GM19025 (cell line): Measurements from ENCODE around the gene IL36RN.
"Not testable (repeated sequence)": the region's sequence is repeated elsewhere in the genome, so short reads cannot be mapped to it uniquely, and the experiment has no call there.

Experiments used
- ATAC-seq: cut with Tn5 transposase; IDR thresholded peaks from one replicate; pipeline ENCODE4 v1.9.1; 2021; ENCODE audit warnings: mild to moderate bottlenecking, low read depth, moderate library complexity; ENCODE audit not compliant: unreplicated experiment

Gene IL36RN

DNA sequence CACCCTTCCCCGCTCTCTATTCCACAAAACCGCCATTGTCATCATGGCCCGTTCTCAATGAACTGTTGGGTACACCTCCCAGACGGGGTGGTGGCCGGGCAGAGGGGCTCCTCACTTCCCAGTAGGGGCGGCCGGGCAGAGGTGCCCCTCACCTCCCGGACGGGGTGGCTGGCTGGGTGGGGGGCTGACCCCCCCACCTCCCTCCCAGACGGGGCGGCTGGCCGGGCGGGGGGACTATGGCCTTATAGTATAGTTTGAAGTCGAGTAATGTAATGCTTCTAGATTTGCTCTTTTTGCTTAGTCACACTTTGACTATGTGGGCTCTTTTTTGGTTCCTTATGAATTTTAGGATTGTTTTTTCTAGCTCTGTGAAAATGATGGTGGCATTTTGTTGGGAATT is 37.3 kb downstream of the IL36RN start:
- ATAC-seq: not testable (repeated sequence)

DNA sequence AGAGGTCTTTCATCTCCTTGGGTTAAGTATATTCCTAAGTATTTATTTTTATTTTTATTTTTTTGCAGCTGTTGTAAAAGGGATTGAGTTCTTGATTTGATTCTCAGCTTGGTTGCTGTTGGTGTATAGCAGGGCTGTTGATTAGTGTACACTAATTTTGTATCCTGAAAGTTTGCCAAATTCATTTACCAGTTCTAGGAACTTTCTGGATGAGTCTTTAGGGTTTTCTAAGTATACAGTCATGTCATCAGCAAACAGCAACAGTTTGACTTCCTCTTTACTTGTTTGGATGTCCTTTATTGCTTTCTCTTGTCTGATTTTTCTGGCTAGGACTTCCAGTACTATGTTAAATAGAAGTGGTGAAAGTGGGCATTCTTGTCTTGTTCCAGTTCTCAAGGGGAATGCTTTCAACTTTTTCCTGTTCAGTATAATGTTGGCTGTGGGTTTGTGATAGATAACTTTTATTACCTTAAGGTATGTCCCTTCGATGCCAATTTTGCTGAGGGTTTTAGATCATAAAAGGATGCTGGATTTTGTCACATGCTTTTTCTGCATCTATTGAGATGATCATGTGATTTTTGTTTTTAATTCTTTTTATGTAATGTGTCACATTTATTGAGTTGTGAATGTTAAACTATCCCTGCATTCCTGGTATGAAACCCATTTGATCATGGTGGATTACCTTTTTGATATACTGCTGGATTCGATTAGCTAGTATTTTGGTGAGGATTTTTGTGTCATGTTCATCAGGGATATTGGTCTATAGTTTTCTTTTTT is 38.0 kb downstream of the IL36RN start:
- ATAC-seq: not testable (repeated sequence)

DNA sequence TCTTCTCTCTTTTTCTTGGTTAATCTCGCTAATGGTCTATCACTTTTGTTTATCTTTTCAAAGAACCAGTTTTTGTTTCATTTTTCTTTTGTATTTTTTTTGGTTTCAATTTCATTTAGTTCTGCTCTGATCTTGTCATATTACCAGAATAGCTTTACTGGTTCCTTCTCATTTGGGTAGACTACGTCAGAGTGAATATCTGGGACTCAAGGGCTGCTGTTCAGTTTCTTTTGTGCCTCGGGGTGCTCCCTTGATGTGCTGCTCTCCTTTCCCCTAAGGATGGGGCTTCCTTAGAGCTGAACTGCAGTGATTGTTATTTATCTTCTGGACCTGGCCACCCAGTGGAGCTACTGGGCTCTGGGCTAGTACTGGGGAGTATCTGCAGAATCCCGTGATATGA is 39.0 kb downstream of the IL36RN start:
- ATAC-seq: no peak

DNA sequence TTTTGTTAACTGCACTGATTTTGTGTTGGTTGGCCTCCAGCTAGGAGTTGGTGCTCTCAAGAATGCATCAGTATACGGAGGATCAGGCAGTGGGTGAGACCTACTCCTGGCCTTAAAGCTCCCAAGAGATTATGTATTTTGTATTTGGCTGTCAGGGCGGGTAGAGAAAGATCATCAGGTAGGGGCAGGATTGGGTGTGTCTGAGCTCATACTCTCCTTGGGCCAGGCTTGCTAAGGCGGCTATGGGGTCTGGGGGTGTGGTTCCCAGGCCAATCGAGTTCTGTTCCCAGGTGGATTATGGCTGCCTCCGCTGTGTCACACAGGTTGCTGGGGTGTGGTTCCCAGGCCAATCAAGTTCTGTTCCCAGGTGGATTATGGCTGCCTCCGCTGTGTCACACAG is 39.5 kb downstream of the IL36RN start:
- no peak for ATAC-seq

DNA sequence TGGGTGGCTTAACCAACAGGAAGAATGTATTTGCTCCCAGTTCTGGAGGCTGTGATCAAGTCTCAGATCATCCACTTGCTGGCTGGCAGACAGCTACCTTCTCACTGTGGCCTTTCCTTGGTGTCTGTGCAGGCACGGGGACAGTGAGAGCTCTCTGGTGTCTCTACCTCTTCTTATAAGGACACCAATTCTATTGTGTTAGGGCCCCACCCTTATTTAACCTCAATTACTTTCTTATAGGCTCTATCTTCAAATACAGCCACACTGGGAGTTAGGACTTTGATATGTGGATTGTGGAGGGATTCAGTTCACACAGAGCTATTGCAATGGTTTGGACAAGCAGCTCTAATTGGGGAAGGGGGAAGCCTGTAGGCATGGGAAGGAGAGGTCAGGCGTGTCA is 43.1 kb downstream of the IL36RN start:
- no peak for ATAC-seq

DNA sequence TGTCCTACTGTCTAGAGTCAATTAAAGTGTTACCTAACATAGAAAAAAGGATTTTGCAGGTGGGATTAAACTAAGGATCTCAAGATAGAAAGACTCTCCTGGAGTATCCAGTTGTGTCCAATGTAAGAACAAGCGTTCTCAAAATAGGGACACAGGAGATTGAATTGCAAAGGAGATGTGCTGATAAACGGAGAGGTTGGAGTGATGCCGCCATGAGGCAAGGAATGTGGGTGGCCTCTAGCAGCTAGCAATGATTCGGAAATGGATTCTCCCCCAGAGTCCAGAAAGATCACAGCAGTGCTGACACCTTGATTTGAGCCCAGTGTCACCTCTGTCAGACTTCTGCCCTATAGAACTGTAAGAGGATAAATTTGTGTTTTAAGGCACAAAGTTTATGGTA is 44.3 kb downstream of the IL36RN start:
- ATAC-seq: no peak

DNA sequence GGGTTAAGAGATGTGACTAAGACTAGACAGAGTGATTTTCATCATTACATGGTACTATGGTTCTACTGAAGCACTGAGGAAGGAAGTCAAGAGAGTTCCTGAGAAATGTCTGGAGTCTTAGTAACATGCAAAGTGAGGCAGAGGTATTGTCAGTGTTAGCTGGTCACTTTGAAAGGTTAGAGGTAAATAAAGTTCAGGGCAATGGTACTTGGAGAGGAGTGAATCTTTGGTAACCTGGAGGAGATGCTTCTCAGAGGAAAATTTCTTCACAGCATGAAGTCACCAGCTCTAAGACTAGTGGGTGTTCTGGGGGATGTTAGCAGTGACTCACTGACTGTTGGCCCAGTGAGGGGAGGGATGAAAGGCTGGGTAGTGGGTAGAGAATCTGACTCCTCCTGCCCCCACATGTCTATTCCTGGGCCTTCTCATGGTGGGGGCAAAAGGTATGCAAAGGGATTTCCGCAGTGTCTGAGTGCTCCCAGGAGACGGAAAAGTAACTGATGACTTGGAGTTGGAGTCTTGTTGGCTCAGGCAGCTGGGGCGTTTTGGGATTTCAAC is 45.1 kb downstream of the IL36RN start:
- no peak for ATAC-seq

DNA sequence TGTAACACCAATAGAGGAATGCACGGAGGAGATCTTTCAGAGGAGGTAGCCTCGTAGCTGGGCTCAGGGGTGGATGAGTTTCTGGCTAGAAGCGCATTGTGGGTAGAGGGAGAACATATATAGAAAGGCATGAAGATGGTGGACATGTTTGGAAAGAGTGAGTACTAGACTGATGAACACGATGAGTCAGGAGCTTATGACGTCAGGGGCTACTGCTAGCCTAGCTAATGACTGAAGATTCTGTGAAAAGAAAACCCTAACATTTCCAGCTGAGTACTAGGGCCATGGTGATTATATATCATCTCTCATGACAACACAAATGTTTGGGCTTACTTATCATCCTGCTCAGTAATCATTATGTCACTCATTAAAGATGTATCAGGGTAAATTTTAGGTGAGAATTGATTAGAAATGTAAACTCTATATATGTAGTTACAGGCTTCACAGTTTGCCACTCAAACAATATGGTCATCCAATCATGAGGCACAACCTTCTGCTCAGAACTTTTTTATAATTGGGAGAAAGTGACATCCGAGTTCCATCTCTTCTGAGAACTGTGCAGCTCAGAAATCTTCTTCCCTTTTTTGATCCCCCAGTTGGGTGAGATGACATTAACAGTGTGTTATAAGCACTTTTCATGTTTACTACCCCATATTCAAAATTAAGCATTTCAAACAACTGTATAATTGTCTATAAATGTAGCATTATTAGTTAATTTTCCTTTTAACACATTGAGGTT is 46.2 kb downstream of the IL36RN start:
- ATAC-seq: no peak

DNA sequence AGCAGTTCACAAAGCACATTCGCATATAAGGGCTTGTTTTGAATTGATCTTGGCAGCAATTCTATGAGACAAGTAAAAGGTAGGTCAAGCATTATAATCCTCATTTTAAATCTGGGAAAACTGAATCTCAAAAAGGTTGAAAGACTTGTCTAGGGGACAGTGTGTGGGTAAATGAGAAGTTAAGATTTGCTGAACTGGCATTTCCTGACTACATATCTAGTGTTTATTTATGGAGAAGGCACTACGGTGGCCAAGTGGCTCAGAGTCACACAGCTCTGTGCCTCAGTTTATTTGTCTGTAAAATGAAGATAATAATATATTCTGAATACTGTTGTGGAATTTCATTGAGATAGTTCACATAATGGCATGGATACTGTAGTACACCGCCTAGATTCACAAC is 52.1 kb downstream of the IL36RN start:
- no peak for ATAC-seq

DNA sequence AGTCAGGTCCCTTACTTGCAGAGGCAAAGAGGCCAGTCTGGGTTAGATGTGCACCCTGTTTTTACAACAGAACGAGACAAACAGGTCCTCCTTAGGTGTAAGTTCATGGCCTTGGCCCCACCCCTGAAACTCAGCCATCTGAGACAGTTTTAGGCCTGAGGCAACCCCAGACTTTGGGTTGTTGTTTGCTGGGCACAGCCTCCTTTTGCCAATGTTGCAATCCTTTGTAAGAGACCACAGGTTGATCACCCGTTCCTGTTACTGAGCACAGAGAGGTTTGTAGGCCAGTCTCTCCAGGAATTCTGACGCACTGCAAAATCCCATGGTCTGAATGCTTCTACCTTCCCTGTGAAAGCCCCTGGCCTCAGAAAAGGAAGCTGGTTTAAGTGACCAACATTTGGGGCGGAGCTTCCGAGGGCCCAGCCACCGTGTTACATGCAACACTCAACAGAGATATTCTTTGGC is 52.9 kb downstream of the IL36RN start:
- no peak for ATAC-seq

DNA sequence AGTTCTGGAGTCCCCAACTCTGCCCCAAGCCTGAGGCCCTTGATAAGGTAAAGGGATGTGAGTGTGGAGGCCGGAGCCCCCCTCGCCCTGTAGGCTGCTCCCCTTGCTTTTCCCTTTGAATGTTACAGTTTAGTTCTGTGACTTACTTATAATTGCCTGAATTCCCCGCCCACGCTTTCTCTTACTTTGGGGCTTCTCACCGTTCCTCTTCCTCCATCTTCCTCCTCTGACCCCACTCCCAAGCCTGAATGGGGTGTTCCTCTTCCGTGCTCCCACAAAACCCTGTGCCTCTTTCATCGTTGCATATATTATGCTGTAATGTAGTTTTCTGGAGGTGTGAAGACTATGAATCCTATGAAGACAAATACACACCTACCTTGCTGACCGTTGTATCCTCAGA is 53.4 kb downstream of the IL36RN start:
- ATAC-seq: no peak

DNA sequence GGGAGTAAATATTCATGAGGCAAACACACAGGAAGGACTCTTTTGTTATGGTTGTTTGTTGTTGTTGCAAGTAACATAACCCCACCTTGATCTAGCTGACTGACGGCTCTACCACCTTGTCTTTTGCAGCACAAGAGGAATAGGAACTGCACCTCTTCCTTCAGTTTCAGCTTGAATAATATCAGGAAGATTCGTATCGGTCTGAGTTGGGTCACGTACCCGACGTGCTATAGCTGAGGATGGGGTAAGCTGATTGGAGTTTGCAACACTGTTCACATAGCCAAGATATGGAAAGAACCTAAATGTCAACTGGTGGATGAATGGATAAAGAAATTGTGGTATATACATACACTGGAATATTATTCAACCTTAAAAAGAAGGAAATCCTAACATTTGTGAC is 53.9 kb downstream of the IL36RN start:
- ATAC-seq: no peak

DNA sequence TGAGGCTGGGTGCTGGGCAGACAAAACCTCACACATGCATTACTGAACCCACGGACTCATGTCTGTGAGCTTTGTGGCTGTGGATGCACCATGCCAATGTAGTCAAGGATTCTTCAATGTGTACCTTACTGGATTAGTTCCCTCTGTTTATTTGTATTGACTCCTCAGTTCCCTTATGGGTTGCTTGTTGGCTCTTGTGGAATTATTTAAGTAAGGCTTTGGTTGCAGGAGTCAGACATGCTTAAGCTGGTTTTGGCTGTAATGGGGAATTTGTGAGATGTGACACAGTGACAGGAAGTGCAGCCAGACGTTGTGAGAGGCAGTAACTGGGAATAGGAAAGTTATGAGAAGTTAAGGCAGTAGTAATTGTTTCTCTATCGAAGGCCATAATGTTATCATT is 54.8 kb downstream of the IL36RN start:
- ATAC-seq: no peak
